ENCODE results near the gene ACSL6.

ACSL6 gene

DNA sequence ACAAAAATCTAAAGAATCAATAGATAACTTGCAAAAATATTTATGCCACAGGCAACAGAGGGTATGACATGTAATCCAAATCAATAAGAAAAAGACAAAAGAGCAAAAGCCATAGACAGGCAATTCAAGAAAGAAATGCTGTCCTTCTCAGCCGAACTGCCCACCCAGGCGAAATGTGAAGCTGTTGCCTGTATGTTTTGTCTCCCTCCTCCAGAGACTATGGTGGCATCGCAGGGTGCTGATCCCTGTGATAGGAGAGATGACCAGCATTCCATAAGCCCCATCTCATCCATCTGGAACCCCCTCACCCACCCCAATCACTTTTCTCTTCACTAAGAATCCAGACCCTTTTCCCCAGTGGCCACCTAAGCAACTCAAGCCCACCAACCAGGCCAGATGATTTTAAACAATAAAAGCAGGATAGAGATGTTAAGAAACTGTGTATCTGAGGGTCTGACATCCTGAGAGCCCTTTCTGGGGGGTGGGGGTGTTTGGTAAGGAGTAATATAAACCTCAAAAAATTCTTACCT, 5.3 kb upstream of the ACSL6 start:
- DNase-seq (ENCODE audit: low spot score) = no peak

DNA sequence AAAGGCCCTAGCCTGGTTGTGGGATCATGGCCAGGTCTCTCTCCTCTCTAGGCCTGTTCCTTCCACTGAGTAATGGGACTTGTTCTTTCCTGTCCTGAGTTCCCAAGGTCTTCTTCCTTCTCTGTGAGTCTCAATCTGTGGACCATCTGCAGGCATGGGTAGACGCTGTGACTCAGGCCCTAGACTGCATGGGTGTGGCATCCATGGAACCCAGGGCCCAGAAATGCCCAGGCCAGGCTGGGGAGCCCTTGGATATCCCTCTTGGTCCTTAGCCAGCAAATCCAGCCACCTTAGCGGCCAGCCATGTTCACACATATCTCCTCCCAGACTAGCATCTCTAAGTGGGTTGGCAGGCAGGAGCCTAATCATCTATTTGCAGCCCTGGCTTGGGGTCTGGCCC, 2.3 kb upstream of the ACSL6 start:
- no peak for DNase-seq (ENCODE audit: low spot score)

DNA sequence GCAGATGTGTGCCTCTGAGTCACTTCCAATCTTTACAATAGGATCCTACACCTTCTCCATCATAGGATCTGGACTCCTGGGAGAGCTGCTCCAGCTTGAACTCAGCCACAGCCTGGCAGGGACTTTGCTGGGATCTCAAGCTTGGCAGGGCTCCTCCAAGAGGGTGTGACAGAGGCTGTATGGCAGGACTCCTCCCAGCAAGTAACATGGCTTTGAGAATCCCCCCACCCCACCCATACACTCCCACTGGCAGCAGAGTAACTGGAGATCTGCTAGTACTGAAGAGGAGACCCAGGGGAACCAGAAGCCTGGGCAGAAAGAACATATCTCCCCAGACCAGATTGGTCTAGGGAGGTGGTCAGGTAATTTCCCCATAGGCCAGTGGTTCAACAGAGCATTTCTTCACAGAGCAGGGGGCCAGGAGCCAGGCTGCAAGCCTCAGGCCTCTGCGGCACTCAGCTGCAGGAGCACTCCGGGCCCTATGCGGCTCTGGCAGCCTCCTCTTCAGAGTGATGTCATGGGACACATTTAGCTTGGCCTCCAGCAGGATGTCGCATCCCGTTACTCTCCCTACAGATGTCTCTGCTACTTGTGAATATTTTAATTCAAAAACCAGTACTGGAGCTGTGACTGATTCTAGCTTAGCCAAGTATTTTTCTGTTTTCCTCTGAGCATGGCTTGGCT, 1.7 kb upstream of the ACSL6 start:
- no peak for DNase-seq (ENCODE audit: low spot score)

DNA sequence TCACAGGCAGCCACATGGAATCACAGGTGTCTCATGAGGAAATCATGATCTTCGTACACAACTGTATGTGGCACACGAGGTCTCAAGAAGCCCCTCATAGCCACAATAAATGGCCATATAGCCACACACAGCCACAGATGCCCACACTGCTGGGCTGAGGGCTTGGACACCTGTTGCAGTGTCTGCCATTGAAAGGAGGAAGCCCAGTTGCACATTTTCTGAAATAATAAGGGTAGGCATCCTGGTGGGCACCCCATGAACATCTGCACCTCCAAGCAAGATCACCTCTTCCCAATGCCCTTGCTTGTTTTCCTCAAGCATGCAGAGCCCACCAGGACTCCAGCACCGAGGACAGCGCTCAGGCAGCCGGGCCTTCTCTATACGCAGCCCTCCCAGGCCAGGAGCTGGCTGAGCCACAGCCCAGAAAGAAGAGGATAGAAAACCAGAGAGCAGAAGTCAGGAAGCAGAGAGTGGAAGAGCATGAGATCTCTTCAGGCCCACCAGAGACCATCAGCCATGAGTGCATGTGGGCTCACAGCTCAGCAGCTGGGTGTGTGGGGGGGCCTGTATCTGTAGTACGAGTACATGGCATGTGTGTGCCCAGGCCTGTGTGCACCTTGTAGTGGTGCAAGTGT, 1.0 kb upstream of the ACSL6 start:
- peak; percentile 82 for DNase-seq (ENCODE audit: low spot score)

DNA sequence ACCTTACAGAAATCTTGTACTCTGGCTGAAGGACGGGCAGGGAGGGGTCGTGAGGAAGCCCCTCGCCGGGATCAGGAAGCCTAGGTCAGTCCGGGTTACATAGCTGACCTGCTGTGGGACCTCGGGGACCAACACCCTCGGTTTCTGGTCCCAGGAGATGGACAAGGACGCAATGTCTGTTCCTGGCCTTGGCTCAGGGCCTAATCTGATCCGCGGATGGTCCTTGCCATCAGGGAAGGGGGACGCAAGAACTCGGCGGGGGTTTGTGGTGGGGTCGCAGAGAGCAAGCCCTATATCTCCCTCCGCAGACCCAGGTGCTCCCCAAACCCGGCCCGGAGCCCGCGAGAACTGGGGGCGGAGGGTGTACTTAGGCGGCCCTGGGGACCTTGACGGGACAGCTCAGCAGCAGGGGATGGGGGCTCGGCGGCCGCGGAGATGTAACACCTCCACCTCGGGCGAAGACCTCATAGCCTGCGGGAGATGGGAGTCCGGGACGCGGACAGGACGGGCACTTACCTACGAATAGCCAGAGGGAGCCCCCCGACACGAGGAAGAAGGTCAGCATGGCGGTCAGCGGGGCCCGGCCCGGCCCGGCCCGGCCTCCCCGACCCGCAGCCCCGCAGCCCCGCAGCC, 353 bp downstream of the ACSL6 start:
- no peak for DNase-seq (ENCODE audit: low spot score)

GRCh38 chr5:132010645-132010988, 841 bp downstream of the ACSL6 start:
- DNase-seq (ENCODE audit: low spot score) = no peak

- no peak for DNase-seq (ENCODE audit: low spot score)
These were observed 1.6 kb downstream of the ACSL6 start for GRCh38 chr5:132009706-132010405.

GRCh38 chr5:132008961-132009680, 2.3 kb downstream of the ACSL6 start:
- peak; percentile 28 for DNase-seq (ENCODE audit: low spot score)

GRCh38 chr5:132008163-132008473, 3.3 kb downstream of the ACSL6 start:
- DNase-seq (ENCODE audit: low spot score) = no peak

GRCh38 chr5:132007399-132008162, 3.9 kb downstream of the ACSL6 start:
- peak; percentile 80 for DNase-seq (ENCODE audit: low spot score)

DNA sequence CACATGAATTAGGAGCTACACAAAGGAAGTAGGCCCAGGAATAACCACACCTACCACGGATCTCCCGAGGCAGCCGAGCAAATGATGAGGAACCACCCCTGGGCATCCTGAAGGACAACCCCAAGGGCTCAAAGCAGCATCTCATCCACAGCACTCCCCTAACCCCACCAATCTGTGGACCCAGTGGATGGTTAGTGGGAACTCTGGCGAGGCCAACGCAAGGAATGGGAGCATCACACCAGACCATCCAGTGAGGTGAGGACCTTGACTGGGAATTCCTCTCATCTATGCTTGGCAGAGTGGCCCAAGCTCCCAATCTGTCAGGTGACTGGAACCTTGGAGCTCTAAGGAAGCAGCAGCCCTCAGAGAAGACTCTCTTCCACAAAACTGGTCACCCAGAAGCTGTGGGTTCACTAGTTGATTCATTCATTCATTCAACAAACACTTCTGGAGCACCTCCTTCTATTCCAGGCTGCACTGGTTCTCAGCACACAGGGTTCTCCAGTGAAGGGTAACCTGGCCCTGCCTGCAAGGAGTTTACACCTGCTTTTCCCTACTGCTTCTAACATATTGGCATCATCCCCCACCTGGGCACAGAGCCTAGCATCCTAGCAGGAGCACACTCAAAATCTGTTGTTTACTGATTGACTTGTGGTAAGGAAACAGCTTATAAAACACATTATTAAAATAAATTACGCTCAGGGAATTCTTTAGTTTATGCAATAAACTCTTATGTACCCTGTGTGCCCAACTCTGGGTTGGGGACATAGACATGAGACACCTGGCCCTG, 4.9 kb downstream of the ACSL6 start:
- DNase-seq (ENCODE audit: low spot score) = no peak

- no peak for DNase-seq (ENCODE audit: low spot score)
These were observed 5.9 kb downstream of the ACSL6 start for GRCh38 chr5:132005591-132005990.

DNA sequence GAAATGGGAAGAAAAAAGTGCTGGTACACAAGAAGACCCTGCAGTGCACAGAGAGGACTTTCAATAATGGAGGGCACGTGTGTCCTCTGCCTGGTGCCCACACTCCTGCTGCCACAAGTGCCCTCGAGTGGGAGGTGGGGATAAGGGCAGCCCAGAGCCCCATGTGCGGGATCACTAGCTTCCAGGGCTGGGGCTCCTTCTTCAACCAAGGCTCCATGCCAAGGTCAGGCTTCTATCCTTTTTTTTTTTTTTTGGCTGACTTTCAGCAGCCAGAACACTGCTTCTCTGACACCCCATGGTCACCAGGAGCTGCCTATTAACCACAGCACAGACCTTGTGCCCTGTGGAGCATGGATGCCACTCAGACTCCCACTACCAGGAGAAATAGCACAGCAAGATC, 7.5 kb downstream of the ACSL6 start:
- DNase-seq (ENCODE audit: low spot score) = no peak

DNA sequence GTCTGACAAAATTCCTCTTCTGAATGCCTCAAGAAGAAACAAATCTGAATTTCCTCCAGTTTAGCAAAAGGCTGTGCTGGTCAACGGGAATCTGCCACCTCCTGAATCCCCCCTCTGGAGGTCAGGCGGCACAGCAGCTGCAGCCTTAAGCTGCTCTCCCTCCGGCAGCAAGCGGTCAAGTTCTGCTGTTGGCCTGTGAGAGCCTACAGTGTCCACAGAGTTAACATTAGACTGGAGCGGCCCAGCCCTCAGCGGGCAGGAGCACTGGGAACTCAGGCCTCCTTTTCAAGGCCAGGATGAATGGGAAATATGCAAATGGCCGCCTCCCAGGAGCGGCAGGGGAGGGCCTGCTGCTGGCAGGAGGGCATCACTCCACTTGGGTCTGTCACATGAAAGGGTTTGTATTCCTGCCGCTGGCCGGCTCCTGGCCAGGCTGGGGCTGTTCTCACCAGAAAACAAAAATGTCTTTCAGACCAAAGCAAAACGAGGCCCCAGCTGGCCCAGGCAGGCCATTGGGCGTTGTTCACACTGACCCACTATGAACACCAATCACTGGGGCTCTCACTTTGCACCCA, 8.2 kb downstream of the ACSL6 start:
- peak; percentile 31 for DNase-seq (ENCODE audit: low spot score)

GRCh38 chr5:132002757-132003156, 8.7 kb downstream of the ACSL6 start:
- no peak for DNase-seq (ENCODE audit: low spot score)

- peak; percentile 54 for DNase-seq (ENCODE audit: low spot score)
These were observed 9.6 kb downstream of the ACSL6 start for GRCh38 chr5:132001647-132002561.

GRCh38 chr5:132000677-132001453, 10.6 kb downstream of the ACSL6 start:
- DNase-seq (ENCODE audit: low spot score) = no peak

DNA sequence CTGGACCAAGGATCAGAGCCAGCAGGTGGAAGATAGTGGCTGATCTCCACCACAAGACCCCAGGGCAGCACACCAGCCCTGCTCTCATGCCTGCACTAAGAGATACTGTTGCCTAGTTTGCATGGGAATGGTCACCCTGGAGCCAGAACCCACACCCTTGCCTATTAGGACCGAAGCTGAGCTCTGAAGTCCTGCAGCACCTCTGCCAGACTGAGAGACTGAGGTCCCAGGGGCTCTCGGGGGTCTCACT, 11.3 kb downstream of the ACSL6 start:
- DNase-seq (ENCODE audit: low spot score) = no peak

All from AG08396 (cell line).